Muscle of back (tissue), 11 donors: ENCODE results near the gene CYFIP1. TPM values are rescaled to one million over a fixed set of nuclear protein-coding genes. Genes with fewer than 3 reads are reported as not detected.

Experiments used
- DNase-seq, 3 donors: peaks; one replicate each; pipeline versions ENCODE4 v3.0.0 to v3.0.0-alpha.2; 2013
- polyA plus RNA-seq, 10 donors: library from polyadenylated mRNA; unstranded; fragments of 120-200 nt; gene quantifications; one replicate each; pipeline ENCODE4 v1.2.1, GENCODE V29; 2013; ENCODE audit not compliant: insufficient read length in 10 of 10

The CYFIP1 gene
- polyA plus RNA-seq, 10 donors, result 48.3 to 70.1 (median 55.6) TPM

GRCh38 chr15:22922003-22922402 lies 58.2 kb downstream of the CYFIP1 start:
- no peak for DNase-seq

- no peak for DNase-seq
Measured at GRCh38 chr15:22919171-22919570, 61.0 kb downstream of the CYFIP1 start.

- no peak for DNase-seq
Measured at GRCh38 chr15:22918596-22919140, 61.5 kb downstream of the CYFIP1 start.

- DNase-seq, result no peak
Measured at GRCh38 chr15:22918056-22918455, 62.1 kb downstream of the CYFIP1 start.

GRCh38 chr15:22917556-22917955 lies 62.6 kb downstream of the CYFIP1 start:
- DNase-seq, result no peak

GRCh38 chr15:22916606-22917350 lies 63.4 kb downstream of the CYFIP1 start:
- DNase-seq, result no peak

GRCh38 chr15:22915866-22916515 lies 64.2 kb downstream of the CYFIP1 start:
- no peak for DNase-seq

- DNase-seq, result no peak
Measured at GRCh38 chr15:22913646-22914380, 66.4 kb downstream of the CYFIP1 start.

GRCh38 chr15:22912256-22912655 lies 67.9 kb downstream of the CYFIP1 start:
- DNase-seq, result no peak

GRCh38 chr15:22911306-22911705 lies 68.9 kb downstream of the CYFIP1 start:
- DNase-seq, result no peak

GRCh38 chr15:22908830-22909229 lies 71.3 kb downstream of the CYFIP1 start:
- DNase-seq, result no peak

GRCh38 chr15:22907161-22907950 lies 72.8 kb downstream of the CYFIP1 start:
- no peak for DNase-seq

- DNase-seq, result no peak
Measured at GRCh38 chr15:22904736-22905135, 75.4 kb downstream of the CYFIP1 start.

GRCh38 chr15:22903961-22904534 lies 76.1 kb downstream of the CYFIP1 start:
- no peak for DNase-seq

- no peak for DNase-seq
Measured at GRCh38 chr15:22903427-22903826, 76.7 kb downstream of the CYFIP1 start.

- no peak for DNase-seq
Measured at GRCh38 chr15:22902981-22903380, 77.2 kb downstream of the CYFIP1 start.

- DNase-seq, result no peak
Measured at GRCh38 chr15:22902578-22902977, 77.6 kb downstream of the CYFIP1 start.

- no peak for DNase-seq
Measured at GRCh38 chr15:22902046-22902445, 78.1 kb downstream of the CYFIP1 start.

GRCh38 chr15:22895465-22896190 lies 84.5 kb downstream of the CYFIP1 start:
- DNase-seq, result no peak

- DNase-seq, result no peak
Measured at GRCh38 chr15:22893881-22894280, 86.3 kb downstream of the CYFIP1 start.

GRCh38 chr15:22893081-22893480 lies 87.1 kb downstream of the CYFIP1 start:
- DNase-seq, result no peak
